Measurements from ENCODE around the gene SOX6. TPM values are rescaled to one million over a fixed set of nuclear protein-coding genes. Genes with fewer than 3 reads are reported as not detected.

SOX6 gene
- total RNA-seq, 1 donor from 2014 or later = 8.3 TPM

DNA sequence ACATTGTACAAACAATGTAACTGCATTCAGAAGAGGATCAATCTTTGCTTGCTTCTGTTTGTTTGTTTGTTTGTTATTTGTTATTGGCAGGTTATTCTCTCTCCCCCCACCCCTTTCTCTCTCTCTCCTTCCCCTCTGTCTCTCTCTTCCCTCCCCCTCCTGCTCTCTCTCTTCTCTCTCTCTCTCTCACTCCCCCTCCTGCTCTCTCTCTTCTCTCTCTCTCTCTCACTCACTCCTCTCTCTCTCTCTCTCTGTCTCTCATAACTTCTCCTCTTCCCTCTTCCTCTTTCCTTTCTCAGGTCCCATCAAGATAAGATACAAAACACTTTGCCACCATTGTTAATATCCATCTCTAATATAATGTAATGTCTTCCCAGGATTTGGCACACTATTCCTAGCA is 236.3 kb downstream of the SOX6 start:
- H3K36me3 ChIP-seq = no peaks in the 10 kb centered on the region
- TF ChIP-seq, protein P1, sequence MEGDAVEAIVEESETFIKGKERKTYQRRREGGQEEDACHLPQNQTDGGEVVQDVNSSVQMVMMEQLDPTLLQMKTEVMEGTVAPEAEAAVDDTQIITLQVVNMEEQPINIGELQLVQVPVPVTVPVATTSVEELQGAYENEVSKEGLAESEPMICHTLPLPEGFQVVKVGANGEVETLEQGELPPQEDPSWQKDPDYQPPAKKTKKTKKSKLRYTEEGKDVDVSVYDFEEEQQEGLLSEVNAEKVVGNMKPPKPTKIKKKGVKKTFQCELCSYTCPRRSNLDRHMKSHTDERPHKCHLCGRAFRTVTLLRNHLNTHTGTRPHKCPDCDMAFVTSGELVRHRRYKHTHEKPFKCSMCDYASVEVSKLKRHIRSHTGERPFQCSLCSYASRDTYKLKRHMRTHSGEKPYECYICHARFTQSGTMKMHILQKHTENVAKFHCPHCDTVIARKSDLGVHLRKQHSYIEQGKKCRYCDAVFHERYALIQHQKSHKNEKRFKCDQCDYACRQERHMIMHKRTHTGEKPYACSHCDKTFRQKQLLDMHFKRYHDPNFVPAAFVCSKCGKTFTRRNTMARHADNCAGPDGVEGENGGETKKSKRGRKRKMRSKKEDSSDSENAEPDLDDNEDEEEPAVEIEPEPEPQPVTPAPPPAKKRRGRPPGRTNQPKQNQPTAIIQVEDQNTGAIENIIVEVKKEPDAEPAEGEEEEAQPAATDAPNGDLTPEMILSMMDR (IDR thresholded peaks at IDR 0.05) = no peak

DNA sequence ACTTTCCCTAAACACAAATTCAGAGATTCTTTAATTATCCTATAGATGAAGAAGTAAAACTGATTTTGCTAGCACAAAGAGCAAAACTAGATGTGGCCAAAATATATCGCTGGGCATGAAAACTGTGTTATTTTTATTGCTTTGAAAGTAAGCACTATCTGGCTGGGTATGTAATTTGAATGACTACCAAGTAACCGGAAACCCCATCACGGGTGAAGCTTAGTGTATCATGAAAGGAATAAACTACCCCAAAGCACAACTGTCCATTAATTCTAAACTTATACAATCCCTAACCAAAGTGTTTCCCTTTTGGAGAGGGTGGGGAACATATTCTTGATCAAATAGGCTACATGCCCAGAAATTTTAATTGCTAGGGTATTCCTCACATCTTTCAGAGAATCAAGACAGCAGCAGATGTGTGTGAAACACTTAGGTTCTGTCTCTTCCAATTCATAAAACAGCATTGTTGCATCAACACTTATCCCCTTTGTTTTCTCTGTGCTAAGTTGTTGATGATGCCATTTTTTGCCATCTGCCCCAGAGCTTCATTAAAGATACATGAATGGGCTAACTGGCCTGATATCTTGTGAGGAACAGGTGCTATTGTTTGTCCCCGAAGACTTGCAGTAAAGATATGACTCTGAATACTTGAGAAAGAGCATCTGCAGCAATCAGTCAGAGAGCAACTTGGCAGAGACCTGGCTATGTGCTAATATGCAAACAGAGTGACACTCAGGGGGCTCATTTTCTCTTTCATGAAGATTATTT is 238.2 kb downstream of the SOX6 start:
- no peak for ATAC-seq
- TF ChIP-seq, protein P1 (IDR thresholded peaks at IDR 0.05) = no peak

More for the DNA sequence above, 236.3 kb downstream of the SOX6 start:
- intact Hi-C loops (cut with DNase I) = no loop called here
- H3K9me3 ChIP-seq = no peaks in the 10 kb centered on the region
- ATAC-seq (no peak), DNase-seq (no peak)
- no peaks in the 10 kb centered on the region for H3K27me3 ChIP-seq
- no peaks in the 10 kb centered on the region for H3K4me1 ChIP-seq
- H3K4me3 ChIP-seq = no peak overlapping the region
- H3K27ac ChIP-seq = no peak overlapping the region

DNA sequence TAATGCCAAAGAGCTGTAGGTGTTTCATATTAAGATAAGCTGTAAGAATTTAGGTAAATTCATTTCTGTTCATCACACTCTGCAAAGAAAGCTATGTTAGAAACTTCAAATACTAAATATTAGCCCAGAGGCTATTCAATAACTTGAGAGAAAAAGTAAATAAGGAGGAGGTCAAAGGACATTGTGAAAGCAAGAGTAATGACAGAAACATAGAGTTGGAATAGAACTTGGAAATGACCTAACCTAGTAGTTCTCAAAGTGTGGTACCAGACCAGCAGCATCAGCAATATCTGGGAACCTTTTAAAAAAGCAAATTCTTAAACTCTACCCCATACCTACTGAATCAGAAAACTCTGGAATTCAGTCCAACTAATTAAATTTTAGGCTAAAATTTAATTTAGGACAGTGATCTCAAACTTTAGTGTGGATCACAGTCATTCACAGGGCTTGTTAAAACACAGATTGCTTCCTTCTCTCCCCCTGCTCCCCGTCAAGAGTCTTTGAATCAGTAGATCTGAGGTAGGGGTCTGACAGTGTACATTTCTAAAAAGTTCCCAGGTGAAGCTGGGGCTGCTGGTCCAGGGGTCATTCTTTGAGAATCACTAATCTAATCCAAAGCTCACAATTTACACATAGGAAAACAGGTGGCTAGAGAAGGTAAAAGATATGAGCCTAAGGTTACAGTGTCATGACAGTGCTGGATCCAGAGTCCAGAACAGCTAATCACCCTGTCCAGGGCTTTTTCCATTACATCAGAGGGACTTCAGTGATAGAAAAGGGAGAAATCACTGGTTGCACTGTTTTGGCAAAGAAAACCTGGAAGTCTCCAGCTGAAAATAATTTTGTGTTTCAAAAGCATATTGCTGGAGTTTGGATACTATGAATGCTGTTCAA is 241.1 kb downstream of the SOX6 start:
- H3K9me3 ChIP-seq = no peaks in the 10 kb centered on the region
- no peaks in the 10 kb centered on the region for H3K4me1 ChIP-seq
- DNase-seq (no peak), ATAC-seq (no peak)
- H3K27me3 ChIP-seq = no peaks in the 10 kb centered on the region
- no peak overlapping the region for H3K27ac ChIP-seq
- no peak overlapping the region for H3K4me3 ChIP-seq
- intact Hi-C loops (cut with DNase I) = no loop called here
- TF ChIP-seq, protein P1 (IDR thresholded peaks at IDR 0.05) = no peak
- no peaks in the 10 kb centered on the region for H3K36me3 ChIP-seq

More for the DNA sequence above, 238.2 kb downstream of the SOX6 start:
- no peaks in the 10 kb centered on the region for H3K4me1 ChIP-seq
- no peaks in the 10 kb centered on the region for H3K36me3 ChIP-seq
- no peaks in the 10 kb centered on the region for H3K9me3 ChIP-seq
- H3K27ac ChIP-seq = no peak overlapping the region
- DNase-seq = no peak
- no peaks in the 10 kb centered on the region for H3K27me3 ChIP-seq
- H3K4me3 ChIP-seq = no peak overlapping the region
- intact Hi-C loops (cut with DNase I) = no loop called here

DNA sequence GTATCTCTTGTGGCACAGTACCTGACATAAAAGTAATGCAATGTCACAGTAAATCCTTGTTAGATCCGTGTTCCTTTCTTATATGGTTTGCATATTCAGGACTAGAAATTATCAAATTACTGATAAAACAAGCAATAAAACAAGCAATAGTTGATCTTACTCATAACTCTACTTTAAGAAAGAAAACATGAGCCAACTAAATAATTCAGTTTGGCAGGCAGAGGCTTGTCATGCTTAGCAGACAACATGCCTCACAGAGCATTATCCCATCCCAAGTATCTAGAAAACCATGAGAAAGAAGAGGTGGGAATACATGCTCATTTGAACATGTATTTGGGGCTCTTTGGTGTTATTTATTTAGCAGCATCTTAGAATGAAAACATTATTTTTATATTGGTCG is 241.9 kb downstream of the SOX6 start:
- no peaks in the 10 kb centered on the region for H3K27me3 ChIP-seq
- DNase-seq = no peak
- no peaks in the 10 kb centered on the region for H3K9me3 ChIP-seq
- intact Hi-C loops (cut with DNase I) = no loop called here
- no peaks in the 10 kb centered on the region for H3K36me3 ChIP-seq
- H3K4me3 ChIP-seq = no peak overlapping the region
- H3K4me1 ChIP-seq = no peaks in the 10 kb centered on the region
- TF ChIP-seq, protein P1 (IDR thresholded peaks at IDR 0.05) = no peak
- H3K27ac ChIP-seq = no peak overlapping the region
- ATAC-seq = no peak

DNA sequence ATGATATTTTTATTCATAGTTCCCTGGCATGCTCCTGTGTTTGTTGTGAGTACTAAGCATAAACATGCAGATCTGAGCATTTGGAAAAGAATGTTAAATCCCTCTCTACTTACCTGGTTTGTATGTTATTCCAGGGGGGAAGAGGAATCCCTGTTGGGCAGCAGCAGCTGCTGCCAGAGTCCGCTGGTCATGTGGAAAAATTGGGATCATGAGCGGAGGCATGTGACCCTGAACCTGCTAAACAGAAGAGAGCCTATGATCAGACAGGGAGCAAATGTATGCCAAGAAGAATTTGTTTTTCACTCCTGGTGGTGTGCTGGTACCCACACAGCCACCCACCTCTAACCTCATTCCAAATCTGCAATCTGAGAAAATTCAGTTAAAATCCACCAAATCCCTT is 244.7 kb downstream of the SOX6 start:
- no peaks in the 10 kb centered on the region for H3K36me3 ChIP-seq
- H3K27ac ChIP-seq = no peak overlapping the region
- ATAC-seq = no peak
- no peaks in the 10 kb centered on the region for H3K4me1 ChIP-seq
- H3K27me3 ChIP-seq = no peaks in the 10 kb centered on the region
- no peaks in the 10 kb centered on the region for H3K9me3 ChIP-seq
- TF ChIP-seq, protein P1 (IDR thresholded peaks at IDR 0.05) = no peak
- intact Hi-C loops (cut with DNase I) = no loop called here
- DNase-seq = no peak
- no peak overlapping the region for H3K4me3 ChIP-seq
